PC-3 (cell line): ENCODE measurements around the gene NNT.

ENCODE experiments used
- CTCF ChIP-seq: fragments of 300-600 bp; sonication (generic); conservative IDR thresholded peaks from 2 replicates; pipeline ENCODE4 v1.5.1; 2017; ENCODE audit warnings: antibody characterized with exemption, low read depth, mild to moderate bottlenecking, low read length
- EZH2phosphoT487 ChIP-seq: fragments of 300-600 bp; sonication (generic); IDR thresholded peaks from 2 replicates; pipeline ENCODE4 v1.6.1; 2018; ENCODE audit warnings: mild to moderate bottlenecking, antibody characterized with exemption, low read length, borderline replicate concordance

DNA sequence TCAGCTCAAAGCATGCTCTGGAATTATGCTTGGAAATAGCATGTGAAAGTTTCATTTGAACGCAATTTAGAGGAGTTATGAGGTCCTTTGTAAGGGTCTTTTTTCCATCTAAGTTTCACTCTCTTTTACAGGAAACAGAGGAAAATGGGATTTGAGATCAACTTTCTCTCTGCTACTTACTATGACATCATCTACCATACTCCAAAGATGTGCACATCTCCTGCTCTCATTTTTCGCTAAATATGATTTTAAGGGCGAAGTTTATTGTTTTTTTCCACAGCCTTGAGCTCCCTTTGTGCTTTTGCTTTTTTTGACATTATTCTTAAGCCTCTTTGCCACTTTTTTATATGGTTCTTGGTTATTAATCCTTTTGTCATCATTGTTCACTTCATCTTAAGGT lies 125.6 kb downstream of the NNT start:
- TF ChIP-seq CTCF (no peak), EZH2phosphoT487 (no peak)
